Neural cell (in vitro differentiated cells): Measurements from ENCODE around the gene CYP46A1. TPM values are rescaled to one million over a fixed set of nuclear protein-coding genes. Genes with fewer than 3 reads are reported as not detected.

Experiments used
- H2AFZ ChIP-seq: fragments of 200-600, 300-800 bp; sonication (generic), shearing (Covaris generic); 2 replicates; pipeline ENCODE4 v1.6.0; 2014; ENCODE audit warnings: low read depth, mild to moderate bottlenecking, antibody characterized with exemption, low read length, moderate library complexity
- H3F3A ChIP-seq: fragments of 200-600 bp; shearing (Covaris generic); 2 replicates; pipeline ENCODE4 v1.6.1; 2016; ENCODE audit warnings: mild to moderate bottlenecking, moderate library complexity, mixed read lengths, antibody characterized with exemption, low read length; ENCODE audit not compliant: insufficient read depth, poor library complexity, severe bottlenecking
- H3K27ac ChIP-seq: fragments of 200-600, 300-800 bp; sonication (generic), shearing (Covaris generic); 2 replicates; pipeline ENCODE4 v1.5.1; 2014; ENCODE audit warnings: mild to moderate bottlenecking, low read length, moderate library complexity
- H3K27me3 ChIP-seq: fragments of 300-800, 200-600 bp; sonication (generic), shearing (Covaris generic); 2 replicates; pipeline ENCODE4 v1.6.0; 2014; ENCODE audit warnings: mild to moderate bottlenecking, low read depth, low read length, moderate library complexity; ENCODE audit not compliant: insufficient read depth
- H3K36me3 ChIP-seq: fragments of 300-800, 200-600 bp; sonication (generic), shearing (Covaris generic); 2 replicates; pipeline ENCODE4 v1.5.1; 2014; ENCODE audit warnings: mild to moderate bottlenecking, antibody characterized with exemption, low read length, moderate library complexity; ENCODE audit not compliant: insufficient read depth
- H3K4me2 ChIP-seq: fragments of 300-800, 200-600 bp; sonication (generic), shearing (Covaris generic); 2 replicates; pipeline ENCODE4 v1.6.0; 2014; ENCODE audit warnings: mild to moderate bottlenecking, low read length
- H3K4me3 ChIP-seq: fragments of 300-800, 200-600 bp; sonication (generic), shearing (Covaris generic); 2 replicates; pipeline ENCODE4 v1.5.1; 2014; ENCODE audit warnings: mild to moderate bottlenecking, low read length, moderate library complexity
- H3K79me2 ChIP-seq: fragments of 200-600 bp; shearing (Covaris generic); replicated peaks from 2 replicates; pipeline ENCODE4 v1.6.0; 2014; ENCODE audit warnings: mild to moderate bottlenecking, low read length, moderate library complexity; ENCODE audit not compliant: insufficient read depth
- H3K9ac ChIP-seq: fragments of 300-800, 200-600 bp; sonication (generic), shearing (Covaris generic); 2 replicates; pipeline ENCODE4 v1.6.1; 2016; ENCODE audit warnings: mild to moderate bottlenecking, low read length, mixed read lengths
- H3K9me2 ChIP-seq: fragments of 200-600 bp; shearing (Covaris generic); 2 replicates; pipeline ENCODE4 v1.6.1; 2016; ENCODE audit warnings: mild to moderate bottlenecking, low read length, mixed read lengths; ENCODE audit not compliant: insufficient read depth
- H3K9me3 ChIP-seq: fragments of 200-600, 300-800 bp; sonication (generic), shearing (Covaris generic); 2 replicates; pipeline ENCODE4 v1.6.1; 2016; ENCODE audit warnings: mild to moderate bottlenecking, mixed run types, low read length, moderate library complexity, mixed read lengths
- H4K20me1 ChIP-seq: fragments of 200-600 bp; shearing (Covaris generic); 2 replicates; pipeline ENCODE4 v1.6.1; 2016; ENCODE audit warnings: mild to moderate bottlenecking, mixed run types; ENCODE audit not compliant: insufficient read depth
- EP300 ChIP-seq: fragments of 450-650 bp; conservative IDR thresholded peaks from 2 replicates; pipeline ENCODE4 v1.6.1; 2014; ENCODE audit warnings: antibody characterized with exemption, mild to moderate bottlenecking, moderate library complexity; ENCODE audit not compliant: poor library complexity, severe bottlenecking
- EZH2 ChIP-seq: fragments of 200-600, 300-800 bp; shearing (Covaris generic), sonication (generic); IDR thresholded peaks from 2 replicates; pipeline ENCODE4 v1.6.1; 2014; ENCODE audit warnings: antibody characterized with exemption, low read length, borderline replicate concordance, mild to moderate bottlenecking; ENCODE audit not compliant: insufficient read depth, poor library complexity, severe bottlenecking
- MXI1 ChIP-seq: fragments of 450-650 bp; conservative IDR thresholded peaks from 2 replicates; pipeline ENCODE4 v1.6.1; 2014; ENCODE audit warnings: antibody characterized with exemption, mild to moderate bottlenecking; ENCODE audit not compliant: poor library complexity, severe bottlenecking
- POLR2AphosphoS5 ChIP-seq: IDR thresholded peaks from 2 replicates; pipeline ENCODE4 v1.6.1; 2012
- RAD21 ChIP-seq: fragments of 450-650 bp; conservative IDR thresholded peaks from 2 replicates; pipeline ENCODE4 v1.6.1; 2014; ENCODE audit warnings: antibody characterized with exemption, mild to moderate bottlenecking, moderate library complexity
- SMC3 ChIP-seq: fragments of 450-650 bp; conservative IDR thresholded peaks from 2 replicates; pipeline ENCODE4 v1.6.1; 2014; ENCODE audit warnings: antibody characterized with exemption, mild to moderate bottlenecking, moderate library complexity; ENCODE audit not compliant: poor library complexity
- TAF1 ChIP-seq: IDR thresholded peaks from 2 replicates; pipeline ENCODE4 v1.6.1; 2012; ENCODE audit warnings: low read depth
- polyA plus RNA-seq: library from polyadenylated mRNA; depleted of rRNA; stranded (reverse); fragments of >200 nt; gene quantifications from 2 replicates; pipeline ENCODE4 v1.2.3, GENCODE V29; 2014
- TF ChIP-seq, protein P1 (sequence below): IDR thresholded peaks from 2 replicates; pipeline ENCODE4 v1.6.1; 2012; ENCODE audit warnings: borderline replicate concordance
- TF ChIP-seq, protein P2 (sequence below): fragments of 450-650 bp; IDR thresholded peaks from 2 replicates; pipeline ENCODE4 v1.5.1; 2014; ENCODE audit warnings: antibody characterized with exemption, mild to moderate bottlenecking, moderate library complexity; ENCODE audit not compliant: poor library complexity, severe bottlenecking

Gene CYP46A1
- polyA plus RNA-seq, 1 donor from 2014 or later: 5.4 TPM

- H3K9ac ChIP-seq: no peak overlapping the region
- H3K27me3 ChIP-seq: no peaks in the 10 kb centered on the region
- H2AFZ ChIP-seq: no peak overlapping the region
- no peak overlapping the region for H3K4me2 ChIP-seq
- TF ChIP-seq, protein P1, sequence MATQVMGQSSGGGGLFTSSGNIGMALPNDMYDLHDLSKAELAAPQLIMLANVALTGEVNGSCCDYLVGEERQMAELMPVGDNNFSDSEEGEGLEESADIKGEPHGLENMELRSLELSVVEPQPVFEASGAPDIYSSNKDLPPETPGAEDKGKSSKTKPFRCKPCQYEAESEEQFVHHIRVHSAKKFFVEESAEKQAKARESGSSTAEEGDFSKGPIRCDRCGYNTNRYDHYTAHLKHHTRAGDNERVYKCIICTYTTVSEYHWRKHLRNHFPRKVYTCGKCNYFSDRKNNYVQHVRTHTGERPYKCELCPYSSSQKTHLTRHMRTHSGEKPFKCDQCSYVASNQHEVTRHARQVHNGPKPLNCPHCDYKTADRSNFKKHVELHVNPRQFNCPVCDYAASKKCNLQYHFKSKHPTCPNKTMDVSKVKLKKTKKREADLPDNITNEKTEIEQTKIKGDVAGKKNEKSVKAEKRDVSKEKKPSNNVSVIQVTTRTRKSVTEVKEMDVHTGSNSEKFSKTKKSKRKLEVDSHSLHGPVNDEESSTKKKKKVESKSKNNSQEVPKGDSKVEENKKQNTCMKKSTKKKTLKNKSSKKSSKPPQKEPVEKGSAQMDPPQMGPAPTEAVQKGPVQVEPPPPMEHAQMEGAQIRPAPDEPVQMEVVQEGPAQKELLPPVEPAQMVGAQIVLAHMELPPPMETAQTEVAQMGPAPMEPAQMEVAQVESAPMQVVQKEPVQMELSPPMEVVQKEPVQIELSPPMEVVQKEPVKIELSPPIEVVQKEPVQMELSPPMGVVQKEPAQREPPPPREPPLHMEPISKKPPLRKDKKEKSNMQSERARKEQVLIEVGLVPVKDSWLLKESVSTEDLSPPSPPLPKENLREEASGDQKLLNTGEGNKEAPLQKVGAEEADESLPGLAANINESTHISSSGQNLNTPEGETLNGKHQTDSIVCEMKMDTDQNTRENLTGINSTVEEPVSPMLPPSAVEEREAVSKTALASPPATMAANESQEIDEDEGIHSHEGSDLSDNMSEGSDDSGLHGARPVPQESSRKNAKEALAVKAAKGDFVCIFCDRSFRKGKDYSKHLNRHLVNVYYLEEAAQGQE: no peak
- TF ChIP-seq EP300 (no peak), RAD21 (no peak), MXI1 (no peak), POLR2AphosphoS5 (no peak), TAF1 (no peak), SMC3 (no peak), EZH2 (no peak)
- TF ChIP-seq, protein P2, sequence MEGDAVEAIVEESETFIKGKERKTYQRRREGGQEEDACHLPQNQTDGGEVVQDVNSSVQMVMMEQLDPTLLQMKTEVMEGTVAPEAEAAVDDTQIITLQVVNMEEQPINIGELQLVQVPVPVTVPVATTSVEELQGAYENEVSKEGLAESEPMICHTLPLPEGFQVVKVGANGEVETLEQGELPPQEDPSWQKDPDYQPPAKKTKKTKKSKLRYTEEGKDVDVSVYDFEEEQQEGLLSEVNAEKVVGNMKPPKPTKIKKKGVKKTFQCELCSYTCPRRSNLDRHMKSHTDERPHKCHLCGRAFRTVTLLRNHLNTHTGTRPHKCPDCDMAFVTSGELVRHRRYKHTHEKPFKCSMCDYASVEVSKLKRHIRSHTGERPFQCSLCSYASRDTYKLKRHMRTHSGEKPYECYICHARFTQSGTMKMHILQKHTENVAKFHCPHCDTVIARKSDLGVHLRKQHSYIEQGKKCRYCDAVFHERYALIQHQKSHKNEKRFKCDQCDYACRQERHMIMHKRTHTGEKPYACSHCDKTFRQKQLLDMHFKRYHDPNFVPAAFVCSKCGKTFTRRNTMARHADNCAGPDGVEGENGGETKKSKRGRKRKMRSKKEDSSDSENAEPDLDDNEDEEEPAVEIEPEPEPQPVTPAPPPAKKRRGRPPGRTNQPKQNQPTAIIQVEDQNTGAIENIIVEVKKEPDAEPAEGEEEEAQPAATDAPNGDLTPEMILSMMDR: no peak
- H3K79me2 ChIP-seq: no peaks in the 10 kb centered on the region
- no peaks in the 10 kb centered on the region for H3K9me2 ChIP-seq
- no peak overlapping the region for H3K4me3 ChIP-seq
- no peak overlapping the region for H3K27ac ChIP-seq
- no peaks in the 10 kb centered on the region for H4K20me1 ChIP-seq
- H3K9me3 ChIP-seq: no peaks in the 10 kb centered on the region
- no peaks in the 10 kb centered on the region for H3K36me3 ChIP-seq
- H3F3A ChIP-seq: no peaks in the 10 kb centered on the region
These were observed 15.5 kb upstream of the CYP46A1 start for GRCh38 chr14:99668307-99669295.

DNA sequence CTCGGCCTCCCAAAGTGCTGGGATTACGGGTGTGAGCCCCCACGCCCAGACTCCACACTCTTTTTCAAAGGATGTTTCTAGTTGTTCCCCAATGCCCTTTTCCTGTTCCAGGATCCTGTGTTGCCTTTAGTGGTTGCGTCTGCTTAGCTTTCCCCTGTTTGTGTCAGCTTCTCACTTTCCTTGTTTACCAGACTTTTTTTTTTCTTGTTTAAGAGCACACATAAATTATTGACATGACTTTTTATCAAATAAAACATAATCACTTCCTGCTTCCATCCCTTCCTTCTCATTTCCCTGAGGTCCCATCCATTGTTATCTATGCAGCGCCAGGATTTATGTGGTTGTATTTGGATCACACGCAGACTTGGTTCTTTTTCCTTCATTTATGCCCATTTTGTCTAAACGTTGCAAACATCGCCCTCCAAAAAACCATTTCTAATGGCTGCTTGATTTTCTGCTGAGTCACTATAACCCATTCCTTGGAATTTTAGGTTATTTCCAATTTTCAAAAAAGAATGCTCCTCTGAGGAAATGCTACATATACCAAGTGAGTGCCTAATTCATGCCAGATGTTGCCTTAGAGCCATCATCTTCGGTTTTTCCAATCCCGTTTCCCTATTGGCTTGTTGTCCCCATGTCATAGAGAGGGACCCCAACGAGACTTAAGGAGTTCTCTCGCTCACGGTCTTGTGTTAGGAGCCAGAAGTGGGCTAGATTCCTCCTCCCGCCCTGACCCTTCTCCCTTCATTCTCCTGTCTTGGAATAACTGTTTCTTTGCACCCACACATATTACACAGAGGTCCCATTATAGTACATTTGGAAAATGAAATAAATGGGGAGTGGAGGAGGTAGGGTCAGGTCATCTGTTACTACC, 13.5 kb upstream of the CYP46A1 start:
- Histone ChIP-seq H2AFZ (no peak overlapping the region), H3K36me3 (no peaks in the 10 kb centered on the region), H3K4me2 (no peak overlapping the region), H3K9ac (no peak overlapping the region), H3K9me2 (no peaks in the 10 kb centered on the region), H4K20me1 (no peaks in the 10 kb centered on the region), H3K4me3 (no peak overlapping the region), H3K27ac (no peak overlapping the region), H3K79me2 (no peaks in the 10 kb centered on the region), H3K27me3 (no peaks in the 10 kb centered on the region), H3F3A (no peaks in the 10 kb centered on the region), H3K9me3 (no peaks in the 10 kb centered on the region)
- TF ChIP-seq MXI1 (no peak), POLR2AphosphoS5 (no peak)
- TF ChIP-seq, protein P1: no peak
